NCI-H2107 treated with DMSO at 0.1 percent for 48 hours (cell line): ENCODE data around the gene CHMP4B.

Experiments
- DNase-seq: peaks from one replicate; lab custom pipeline; 2025; ENCODE audit not compliant: unreplicated experiment; lab: John Stamatoyannopoulos, UW

CHMP4B gene

DNA sequence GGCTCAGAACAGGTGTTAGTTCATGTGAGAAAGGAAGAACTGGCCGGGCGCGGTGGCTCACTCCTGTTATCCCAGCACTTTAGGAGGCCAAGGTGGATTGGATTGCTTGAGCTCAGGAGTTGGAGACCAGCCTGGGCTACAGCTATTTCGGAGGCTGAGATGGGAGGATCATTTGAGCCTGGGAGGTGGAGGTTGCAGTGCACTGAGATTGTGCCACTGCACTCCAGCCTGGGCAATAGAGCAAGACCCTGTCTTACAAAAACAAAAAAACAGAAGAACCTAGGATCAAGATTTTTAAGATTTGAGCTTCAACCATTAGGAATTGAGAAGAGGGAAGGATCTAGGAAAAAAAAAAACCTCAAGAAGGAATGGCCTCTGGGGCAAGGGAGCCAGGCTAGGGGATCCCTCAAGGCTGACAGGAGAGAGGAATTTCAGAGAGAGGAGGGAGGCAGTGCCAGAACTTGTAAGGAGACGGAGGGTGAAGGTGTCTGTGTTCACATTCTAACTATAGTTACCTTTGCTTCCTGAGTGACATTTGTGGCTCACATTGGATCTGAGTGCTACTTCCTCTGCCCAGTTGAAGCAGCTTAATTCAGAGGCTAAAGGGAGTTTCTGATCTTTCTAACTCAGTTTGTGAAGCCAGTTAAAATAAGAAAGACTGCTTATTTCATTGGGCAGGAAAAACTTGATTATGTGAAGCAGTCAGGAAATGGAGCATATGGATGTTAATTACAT lies 26.1 kb downstream of the CHMP4B start:
- no peak for DNase-seq

DNA sequence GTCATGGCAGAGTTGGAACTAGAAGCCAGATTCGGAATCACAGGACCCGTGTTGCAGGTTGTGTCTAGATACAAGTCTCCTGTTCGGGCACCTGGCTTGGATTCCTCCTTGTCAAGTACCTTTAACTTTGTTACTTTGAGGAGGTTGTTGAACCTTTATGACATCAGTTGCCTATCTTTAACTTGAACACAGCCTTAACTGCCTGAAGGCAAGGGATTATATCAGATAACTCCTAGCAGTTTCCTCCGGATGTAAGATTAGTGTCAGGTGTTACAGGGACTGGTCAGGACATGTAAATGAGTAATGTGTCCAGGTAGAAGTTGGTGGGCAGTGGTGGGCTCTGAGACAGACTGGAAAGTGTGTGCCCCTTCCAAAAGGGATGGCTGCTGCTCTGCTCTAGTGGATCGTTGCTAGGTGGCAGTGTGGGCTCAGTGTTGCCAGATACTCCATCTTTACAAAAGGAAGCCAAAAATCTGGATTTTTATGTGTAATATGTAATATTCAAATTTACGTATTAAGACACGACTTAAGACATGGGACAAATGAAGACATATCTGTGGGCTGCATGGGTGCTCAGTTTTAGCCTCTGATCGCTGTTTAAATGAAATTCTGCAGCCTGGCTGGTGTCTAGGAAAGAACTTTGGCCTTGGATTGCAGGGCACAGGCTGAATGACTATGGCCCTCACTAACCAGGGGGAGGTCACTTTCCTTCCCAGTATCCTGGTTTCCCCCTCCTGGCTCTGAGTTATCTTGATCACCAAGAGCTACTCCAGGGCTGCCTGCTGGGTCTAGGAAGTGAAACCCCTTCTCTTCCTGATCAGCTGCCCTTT lies 27.1 kb downstream of the CHMP4B start:
- no peak for DNase-seq

DNA sequence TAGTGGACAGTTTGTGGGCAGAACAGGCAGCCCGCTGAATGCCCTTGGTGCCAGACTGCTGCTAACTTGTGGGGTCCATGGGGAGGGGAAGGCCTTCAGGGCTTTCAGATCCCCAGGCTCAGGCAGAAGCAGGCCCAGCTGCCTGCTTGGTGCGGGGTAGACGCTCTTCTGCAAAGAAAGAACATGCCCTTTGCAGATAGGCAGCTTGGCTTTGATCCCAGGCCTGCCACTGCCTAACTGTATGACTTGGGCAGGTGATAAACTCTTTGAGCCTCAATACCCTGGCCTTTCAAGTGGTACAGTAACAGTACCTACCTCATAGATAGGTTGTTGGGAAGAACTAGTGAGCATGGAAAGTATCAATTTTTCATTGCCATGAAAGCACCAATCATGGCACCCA lies 28.4 kb downstream of the CHMP4B start:
- DNase-seq: peak; percentile 5

DNA sequence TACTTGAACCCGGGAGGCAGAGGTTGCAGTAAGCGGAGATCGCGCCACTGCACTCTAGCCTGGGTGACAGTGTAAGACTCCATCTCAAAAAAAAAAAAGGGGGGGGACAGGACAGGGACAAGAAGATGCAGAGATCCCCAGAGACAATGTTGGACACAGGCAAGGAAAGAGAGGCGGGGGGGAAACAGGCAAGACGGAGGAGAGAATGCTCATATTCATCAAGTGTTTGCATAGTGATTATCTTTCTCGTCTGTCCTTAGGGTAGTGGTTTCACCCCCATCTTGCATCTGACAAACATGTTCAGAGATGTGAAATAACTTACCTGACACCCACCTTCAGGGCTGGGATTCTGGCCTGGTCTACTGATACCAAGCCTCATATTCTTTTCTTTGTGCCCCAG lies 29.0 kb downstream of the CHMP4B start:
- no peak for DNase-seq

DNA sequence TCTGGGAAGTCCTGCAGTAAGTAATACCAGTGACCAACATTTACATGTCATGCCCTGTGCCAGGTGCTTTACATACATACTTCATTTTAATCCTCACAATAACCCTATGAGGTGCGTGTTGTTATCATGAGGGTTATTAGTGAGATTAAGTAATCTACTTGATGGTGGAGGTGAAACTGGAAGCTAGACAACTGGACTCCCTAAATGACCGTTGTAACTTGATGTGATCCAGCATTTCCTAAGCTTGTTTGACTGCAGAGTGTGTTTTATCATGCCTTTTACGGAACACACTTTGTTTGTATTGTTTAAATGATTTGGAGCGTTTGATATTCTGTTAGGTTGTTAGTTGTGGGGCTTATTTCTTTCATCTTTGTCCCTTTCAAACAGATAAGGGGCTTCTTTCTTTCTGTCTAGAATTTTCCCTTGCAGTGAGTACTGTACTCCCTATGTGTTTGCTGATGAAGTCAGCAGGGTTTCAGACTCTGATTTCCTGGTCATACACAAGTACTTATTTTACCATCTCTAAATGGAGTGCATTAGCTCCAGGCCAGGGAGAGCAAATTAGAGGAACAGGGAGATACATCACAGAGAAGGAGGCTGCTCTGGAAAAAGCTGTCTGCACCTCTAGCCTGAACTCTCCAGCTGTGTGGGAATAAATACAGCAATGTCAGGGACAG lies 29.7 kb downstream of the CHMP4B start:
- no peak for DNase-seq

DNA sequence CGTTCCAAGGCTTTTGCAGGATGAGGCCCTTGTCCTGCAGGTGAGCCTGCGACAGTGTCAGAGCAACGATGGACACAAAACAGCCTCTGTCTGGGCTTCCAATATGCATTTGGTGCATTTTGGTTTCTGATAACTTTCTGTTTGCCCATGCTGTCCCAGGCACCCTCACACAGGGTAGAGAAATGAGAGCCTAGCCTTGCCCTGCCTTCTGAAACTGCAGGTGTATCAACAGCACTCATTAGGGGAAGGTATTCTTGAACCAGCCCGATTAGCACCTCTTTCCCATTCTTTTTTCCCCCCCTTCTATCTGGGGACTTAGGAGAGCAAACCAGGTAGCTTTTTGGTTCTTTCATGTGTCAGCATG lies 30.3 kb downstream of the CHMP4B start:
- no peak for DNase-seq

DNA sequence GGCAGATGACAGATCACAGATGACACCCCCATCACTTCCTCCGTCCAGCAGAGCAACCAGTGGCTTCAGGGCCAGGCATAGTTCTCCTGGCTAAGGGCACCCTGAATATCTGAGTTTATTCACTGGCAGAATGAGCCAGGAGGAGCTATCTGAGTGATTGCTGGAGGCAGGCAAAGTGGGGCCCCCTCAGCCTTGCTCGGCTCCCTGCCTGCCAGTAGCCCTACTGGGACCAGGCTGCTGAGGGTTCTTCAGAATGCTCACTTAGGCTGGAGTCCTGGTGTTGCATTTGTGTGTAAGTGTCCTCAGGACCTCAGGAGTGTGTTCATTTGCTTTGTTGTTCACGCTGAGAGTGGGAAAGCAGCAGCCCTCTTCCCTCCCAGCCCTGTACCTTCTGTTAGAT lies 31.2 kb downstream of the CHMP4B start:
- no peak for DNase-seq

DNA sequence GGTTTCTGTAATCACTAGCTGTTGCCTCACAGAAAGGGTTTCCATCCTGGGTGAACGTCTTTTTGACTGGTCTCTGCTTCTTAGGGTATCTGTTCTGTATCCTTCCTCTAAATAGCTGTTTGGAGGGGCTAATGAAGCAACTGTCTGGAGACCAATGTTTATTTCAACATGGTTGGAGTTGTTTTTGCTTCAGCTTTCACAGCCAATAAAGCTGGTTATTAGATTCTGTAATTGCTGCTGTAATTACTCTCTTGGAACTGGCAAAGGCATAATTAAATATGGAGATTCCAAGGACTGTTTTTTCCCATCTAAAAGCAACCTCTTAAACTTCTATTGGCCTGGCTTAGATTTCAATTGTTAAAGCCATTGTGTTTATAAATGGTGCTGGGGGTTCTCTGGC lies 31.9 kb downstream of the CHMP4B start:
- no peak for DNase-seq

DNA sequence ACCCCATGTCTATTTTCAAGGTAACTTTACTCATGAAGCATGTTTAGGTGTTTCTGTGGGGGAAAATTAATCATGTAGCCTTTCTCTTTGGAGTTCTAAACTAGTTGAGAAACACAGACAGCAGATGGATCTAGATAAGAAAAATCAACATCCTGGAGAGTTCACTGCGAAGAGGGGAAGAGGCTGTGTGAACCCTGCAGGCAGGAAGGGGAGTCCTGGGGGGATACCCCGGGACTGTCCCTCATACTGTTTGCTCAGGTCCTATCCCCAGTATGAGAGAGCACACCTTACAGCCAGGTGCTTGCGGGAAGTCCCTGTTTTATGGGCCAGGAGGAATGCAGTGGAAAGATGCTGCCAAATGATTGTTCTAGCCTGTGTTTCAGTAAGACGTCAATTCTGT lies 32.7 kb downstream of the CHMP4B start:
- DNase-seq: no peak

DNA sequence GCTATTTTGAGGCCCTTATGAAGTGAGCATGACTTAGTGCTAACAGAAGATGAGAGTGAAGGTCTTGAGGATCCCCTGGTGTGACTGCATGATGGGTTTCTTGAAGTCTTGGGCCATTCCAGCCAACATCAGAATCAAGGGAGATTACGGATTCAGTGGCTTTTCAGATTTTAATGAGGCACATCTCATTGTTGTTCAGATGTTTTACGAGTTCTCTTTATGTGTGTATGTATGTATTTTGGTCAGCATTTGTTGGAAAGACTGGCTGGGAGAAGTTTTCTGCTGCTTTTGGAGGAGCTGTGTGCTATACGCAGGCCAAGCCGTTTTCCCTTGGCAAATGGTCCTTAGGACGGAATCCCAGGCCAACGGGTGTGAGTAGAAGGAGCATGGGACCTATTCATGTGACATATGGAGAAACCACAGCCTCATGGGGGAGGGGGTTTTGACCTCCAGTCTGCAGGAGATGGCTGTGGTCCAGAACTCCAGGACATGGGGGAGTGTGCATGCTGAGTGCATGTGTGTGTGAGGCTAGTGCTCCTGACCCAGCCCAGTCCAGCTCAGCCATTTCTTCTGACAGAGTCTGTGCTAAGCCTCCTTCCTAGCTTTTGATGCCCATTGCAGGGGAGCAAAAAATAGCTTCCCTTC lies 35.3 kb downstream of the CHMP4B start:
- DNase-seq: no peak

DNA sequence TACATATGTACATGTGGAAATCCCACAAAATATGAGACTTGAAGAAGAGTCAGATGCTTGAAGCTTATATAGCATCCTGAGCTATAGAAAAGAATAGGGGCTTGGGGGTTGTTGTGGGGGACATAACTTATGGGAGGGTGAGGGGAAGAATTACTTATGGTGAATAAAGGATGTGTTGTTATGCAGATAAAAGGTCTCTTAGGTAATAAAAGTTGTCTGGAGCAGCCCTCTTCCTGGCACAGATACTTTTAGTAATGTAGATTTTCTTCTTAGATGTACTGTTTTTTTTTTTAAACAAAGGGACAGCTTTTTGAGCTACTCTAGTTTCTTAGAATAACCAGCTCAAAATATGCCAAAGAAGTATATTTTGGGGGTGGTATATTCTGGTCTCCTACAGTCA lies 35.9 kb downstream of the CHMP4B start:
- no peak for DNase-seq

DNA sequence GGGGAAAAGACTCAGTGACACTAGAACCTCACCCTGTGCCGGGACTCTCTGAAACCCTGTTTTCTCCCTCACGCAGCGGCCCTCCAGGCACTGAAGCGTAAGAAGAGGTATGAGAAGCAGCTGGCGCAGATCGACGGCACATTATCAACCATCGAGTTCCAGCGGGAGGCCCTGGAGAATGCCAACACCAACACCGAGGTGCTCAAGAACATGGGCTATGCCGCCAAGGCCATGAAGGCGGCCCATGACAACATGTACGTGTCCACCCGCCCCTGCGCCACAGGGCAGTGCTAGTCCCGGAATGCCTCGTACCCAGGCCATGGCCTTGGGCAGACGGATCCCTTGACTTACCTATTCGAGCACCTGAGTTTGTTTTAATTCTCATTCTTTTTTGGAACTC lies 37.2 kb downstream of the CHMP4B start:
- DNase-seq: no peak

DNA sequence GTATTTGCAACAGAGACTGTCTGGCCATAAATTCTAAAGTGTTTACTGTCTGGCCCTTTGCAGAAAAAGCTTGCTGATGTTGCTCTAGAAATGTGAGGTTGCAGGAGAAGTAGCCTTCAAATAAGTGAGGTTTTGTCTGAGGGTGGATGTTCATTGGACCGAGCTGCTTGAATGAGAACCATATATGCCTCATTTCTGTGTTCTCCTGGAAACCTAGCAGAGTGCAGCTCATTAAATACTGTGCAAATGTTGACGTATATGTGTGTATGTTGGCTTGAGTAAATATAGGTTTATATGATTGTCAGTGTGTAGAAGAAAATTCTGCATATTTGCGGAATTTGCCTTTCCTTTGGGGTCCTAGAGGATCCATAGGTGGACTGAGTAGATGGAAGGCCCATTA lies 39.0 kb downstream of the CHMP4B start:
- DNase-seq: no peak

DNA sequence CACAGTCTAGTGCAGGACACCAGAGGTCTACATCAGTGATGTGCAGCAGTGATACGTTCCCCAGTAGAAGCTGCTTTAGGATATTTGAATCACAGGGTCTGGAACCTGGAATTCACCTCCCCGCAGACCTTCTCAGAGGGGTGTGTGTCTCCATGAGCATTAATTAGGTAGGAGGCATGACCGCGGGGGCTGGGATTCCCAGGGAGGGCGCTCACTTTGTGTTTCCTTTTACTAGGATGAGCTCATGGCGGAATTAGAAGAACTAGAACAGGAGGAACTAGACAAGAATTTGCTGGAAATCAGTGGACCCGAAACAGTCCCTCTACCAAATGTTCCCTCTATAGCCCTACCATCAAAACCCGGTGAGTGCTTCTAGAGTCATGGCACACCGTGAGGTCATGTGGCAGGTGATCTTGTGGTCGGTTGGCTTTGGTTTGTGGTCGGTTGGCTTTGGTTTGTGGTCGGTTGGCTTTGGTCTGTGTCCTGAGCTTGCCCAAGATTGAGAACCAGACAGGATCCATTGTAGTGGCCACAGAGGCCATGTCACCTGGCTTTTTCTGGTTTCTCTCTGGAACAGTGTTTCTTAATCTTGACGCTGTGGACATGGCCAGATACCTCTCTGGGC lies 40.8 kb downstream of the CHMP4B start:
- no peak for DNase-seq

DNA sequence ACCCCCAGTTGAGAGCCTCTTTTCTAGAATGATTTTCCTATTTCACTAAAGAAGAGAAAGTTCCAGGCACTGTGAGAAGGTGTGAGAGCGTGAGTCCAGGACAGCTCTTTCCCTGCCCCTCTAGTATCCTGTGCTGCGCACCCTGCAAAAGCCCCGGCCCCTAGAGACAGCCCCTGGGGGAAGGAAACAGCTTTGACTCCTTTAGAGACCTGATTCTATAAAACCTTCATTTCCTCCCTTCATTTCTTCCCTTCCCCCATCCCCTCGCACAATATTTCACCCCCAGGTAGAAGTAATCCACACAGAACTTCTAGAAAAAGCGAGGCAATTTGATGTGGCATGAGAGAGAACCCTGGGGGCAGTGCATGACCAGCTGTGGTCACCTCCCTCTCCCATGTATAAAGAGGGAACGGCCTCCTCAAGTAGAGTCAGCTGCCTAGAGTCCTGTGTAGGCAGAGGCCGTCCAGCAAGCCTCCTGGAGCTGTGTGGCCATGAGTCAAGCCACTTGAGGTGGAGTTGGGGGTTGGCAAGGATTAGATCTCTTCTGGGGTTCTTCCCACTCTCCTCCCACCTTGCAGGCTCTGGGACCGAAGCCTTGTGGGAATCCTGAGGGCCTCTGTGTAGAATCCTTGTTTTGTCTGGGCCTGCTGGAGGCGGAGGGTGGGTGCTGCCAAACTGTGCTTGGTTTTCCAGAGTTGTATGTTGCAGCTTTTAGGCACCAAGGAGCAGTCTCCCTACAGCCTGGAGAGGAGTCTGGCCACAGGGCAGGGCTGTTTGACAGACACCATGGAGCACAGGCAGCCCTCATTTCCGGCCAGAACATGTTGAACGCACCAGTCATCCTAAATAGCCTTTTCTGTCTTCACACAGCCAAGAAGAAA lies 41.7 kb downstream of the CHMP4B start:
- no peak for DNase-seq

DNA sequence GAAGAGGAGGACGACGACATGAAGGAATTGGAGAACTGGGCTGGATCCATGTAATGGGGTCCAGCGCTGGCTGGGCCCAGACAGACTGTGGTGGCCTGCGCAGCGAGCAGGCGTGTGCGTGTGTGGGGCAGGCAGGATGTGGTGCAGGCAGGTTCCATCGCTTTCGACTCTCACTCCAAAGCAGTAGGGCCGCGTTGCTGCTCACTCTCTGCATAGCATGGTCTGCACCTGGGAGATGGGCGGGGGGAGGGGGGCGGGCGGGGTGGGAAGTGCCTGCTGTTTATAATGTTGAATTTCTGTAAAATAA lies 42.3 kb downstream of the CHMP4B start:
- no peak for DNase-seq

DNA sequence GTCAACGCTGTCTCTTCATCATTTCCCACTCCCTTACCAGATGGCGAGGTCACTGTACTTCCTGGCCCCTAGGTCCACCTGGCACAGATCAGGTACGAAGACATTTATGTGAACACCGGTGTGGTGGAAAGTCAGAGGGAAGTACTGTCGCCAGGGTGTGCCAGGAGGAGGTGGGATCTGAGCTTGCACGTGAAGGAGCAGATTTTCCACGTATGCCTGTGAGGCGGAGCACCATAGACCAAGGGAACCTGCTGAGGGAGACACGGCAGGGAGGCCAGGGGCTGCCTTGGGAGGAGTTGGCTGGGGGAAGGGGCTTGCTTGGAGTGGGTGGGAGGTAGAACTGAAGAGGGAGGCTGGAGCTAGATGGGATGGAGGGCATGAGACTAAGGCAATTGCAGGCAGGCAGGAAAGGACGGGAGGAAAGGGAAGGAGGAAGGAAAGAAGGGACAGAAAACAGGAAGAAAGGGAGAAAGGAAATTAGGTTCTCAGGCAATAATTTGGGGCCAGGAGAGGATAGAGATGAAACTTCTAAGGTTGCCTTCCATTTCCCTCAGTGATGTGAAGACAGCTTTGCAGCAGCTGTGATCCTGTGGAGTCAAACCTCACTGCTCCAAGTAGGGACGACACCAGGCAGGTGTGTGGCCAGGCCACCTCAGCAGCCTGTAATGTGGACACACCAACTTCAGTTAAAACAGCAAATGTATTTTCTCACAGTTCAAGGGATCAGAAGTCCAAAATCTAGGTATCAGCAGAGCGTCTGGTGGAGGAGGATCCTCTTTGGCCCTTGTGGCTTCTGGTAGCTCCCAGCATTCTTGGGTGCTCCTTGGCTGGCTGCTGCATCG lies 46.8 kb downstream of the CHMP4B start:
- DNase-seq: no peak

DNA sequence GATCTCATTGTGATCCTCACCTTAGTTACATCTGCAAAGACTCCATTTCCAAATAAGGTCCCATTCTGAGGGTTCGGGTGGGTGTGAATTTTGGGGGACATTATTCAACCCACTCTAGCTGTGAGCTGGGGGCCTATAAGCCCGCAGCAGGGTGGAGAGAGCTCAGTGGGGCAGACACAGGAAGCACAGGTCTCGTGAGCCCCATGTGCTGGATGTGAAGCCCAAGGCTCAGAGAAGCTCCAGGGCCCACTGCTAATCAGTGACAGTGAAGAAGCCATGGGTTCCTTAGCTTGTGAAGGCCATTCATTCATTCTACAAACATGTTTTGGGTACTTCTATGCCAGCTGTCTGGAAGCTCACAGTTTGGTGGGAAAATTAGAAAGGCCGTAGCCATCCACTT lies 47.5 kb downstream of the CHMP4B start:
- no peak for DNase-seq

DNA sequence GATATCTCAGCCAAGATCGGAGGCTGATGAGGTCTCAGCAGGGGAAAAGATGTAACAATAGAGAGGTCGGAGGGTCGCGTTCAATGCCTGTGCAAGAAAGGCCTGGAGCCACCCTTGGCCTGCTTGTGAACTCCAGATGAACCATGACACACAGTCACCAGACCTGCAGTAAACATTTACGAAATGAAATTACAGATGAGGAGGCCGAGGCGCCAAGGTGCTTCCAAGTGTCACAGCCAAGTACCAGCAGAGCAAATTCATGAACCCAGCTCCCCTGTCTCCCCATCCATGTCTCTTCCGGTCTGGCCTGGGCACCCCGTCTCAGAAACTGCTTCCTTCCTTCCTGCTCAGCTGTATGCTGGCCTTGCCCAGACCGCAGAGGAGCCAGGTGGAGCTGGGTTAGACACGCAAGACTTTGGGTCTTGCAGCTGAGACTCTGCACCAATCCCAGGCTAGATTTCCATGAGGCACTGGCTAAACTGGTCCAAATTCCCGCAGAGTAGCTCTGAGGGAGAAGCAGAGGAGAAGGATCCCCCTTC lies 48.1 kb downstream of the CHMP4B start:
- DNase-seq: no peak
